Smooth muscle cell (in vitro differentiated cells): ENCODE data around the gene CACNA1C. TPM values are rescaled to one million over a fixed set of nuclear protein-coding genes. Genes with fewer than 3 reads are reported as not detected.

Source experiments
- DNase-seq: peaks from one replicate; lab custom pipeline; 2025; ENCODE audit not compliant: unreplicated experiment; lab: John Stamatoyannopoulos, UW
- H2AFZ ChIP-seq: fragments of 200-600 bp; sonication (generic); 2 replicates; pipeline ENCODE4 v1.6.0; 2016; ENCODE audit warnings: antibody characterized with exemption, low read depth, mild to moderate bottlenecking
- H3F3A ChIP-seq: fragments of 200-600 bp; sonication (generic); 2 replicates; pipeline ENCODE4 v1.6.0; 2017; ENCODE audit warnings: antibody characterized with exemption, low read depth
- H3K27ac ChIP-seq: fragments of 200-600 bp; sonication (generic); 2 replicates; pipeline ENCODE4 v1.5.1; 2016; ENCODE audit warnings: low read depth, mild to moderate bottlenecking
- H3K27me3 ChIP-seq: fragments of 200-600 bp; sonication (generic); 2 replicates; pipeline ENCODE4 v1.6.1; 2016; ENCODE audit warnings: low read depth, mild to moderate bottlenecking
- H3K36me3 ChIP-seq: fragments of 200-600 bp; sonication (generic); 2 replicates; pipeline ENCODE4 v1.5.1; 2016; ENCODE audit warnings: low read depth
- H3K4me1 ChIP-seq: fragments of 200-600 bp; sonication (generic); 2 replicates; pipeline ENCODE4 v1.5.1; 2016; ENCODE audit warnings: low read depth
- H3K4me2 ChIP-seq: fragments of 200-600 bp; sonication (generic); 2 replicates; pipeline ENCODE4 v1.6.0; 2016; ENCODE audit warnings: mild to moderate bottlenecking
- H3K4me3 ChIP-seq: fragments of 200-600 bp; sonication (generic); 2 replicates; pipeline ENCODE4 v1.5.1; 2016; ENCODE audit warnings: mild to moderate bottlenecking
- H3K79me2 ChIP-seq: fragments of 200-600 bp; sonication (generic); 2 replicates; pipeline ENCODE4 v1.6.0; 2016; ENCODE audit warnings: low read depth, mild to moderate bottlenecking
- H3K9ac ChIP-seq: fragments of 200-600 bp; sonication (generic); 2 replicates; pipeline ENCODE4 v1.6.0; 2016; ENCODE audit warnings: low read depth
- H3K9me3 ChIP-seq: fragments of 200-600 bp; sonication (generic); replicated peaks from 2 replicates; pipeline ENCODE4 v1.5.1; 2016; ENCODE audit warnings: low read depth
- H4K20me1 ChIP-seq: fragments of 200-600 bp; sonication (generic); 2 replicates; pipeline ENCODE4 v1.6.0; 2016; ENCODE audit warnings: low read depth
- WGBS: methylation state at CpG from one replicate; pipeline ENCODE4 v1.1.7; 2016; ENCODE audit warnings: low lambda C conversion rate; 5-methylcytosine and 5-hydroxymethylcytosine counted together
- polyA plus RNA-seq: library from polyadenylated mRNA; unstranded; fragments of >200 nt; fragmentation: Nextera tagmentation; extraction: Ambion mirVana; gene quantifications from 2 replicates; pipeline ENCODE4 v1.2.1, GENCODE V29; 2016
- total RNA-seq: library from RNA; depleted of rRNA; stranded (reverse); fragments of >200 nt; gene quantifications from 2 replicates; pipeline ENCODE4 v1.2.3, GENCODE V29; 2014
- TF ChIP-seq, protein P1 (sequence below): fragments of 200-600 bp; sonication (generic); IDR thresholded peaks from 2 replicates; pipeline ENCODE4 v1.5.1; 2017; ENCODE audit warnings: borderline replicate concordance, mild to moderate bottlenecking, antibody characterized with exemption; ENCODE audit not compliant: insufficient read depth, poor library complexity, severe bottlenecking

CACNA1C gene
- total and polyA plus RNA-seq, 2 experiments from 2014 or later = 1.6 to 4.5 TPM

DNA sequence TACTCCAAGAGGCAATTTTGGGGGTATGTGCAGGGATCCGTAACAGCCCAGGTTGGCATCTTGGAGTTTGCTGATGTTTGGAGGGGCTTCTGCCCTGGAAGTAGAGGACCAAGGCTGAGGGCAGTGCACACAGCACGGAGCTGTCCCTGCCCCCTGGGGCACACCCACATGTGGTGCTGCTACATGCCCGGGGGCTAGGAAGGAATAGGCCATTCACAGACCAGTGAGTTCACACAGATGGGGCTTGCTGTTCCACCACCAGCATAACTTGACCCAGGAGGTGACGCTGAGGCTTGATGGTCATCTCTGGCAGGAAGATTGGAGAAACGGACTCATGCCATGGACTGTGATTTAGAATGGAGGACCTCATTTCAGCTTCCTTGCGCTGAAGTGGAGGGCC lies 510.9 kb downstream of the CACNA1C start:
- Histone ChIP-seq H3K9ac (no peak overlapping the region), H3K9me3 (no peaks in the 10 kb centered on the region), H3K4me1 (no peaks in the 10 kb centered on the region), H3K36me3 (no peaks in the 10 kb centered on the region), H4K20me1 (no peaks in the 10 kb centered on the region), H3K27ac (no peak overlapping the region), H2AFZ (no peak overlapping the region), H3K27me3 (no peaks in the 10 kb centered on the region), H3K79me2 (no peaks in the 10 kb centered on the region), H3K4me3 (no peak overlapping the region), H3F3A (no peaks in the 10 kb centered on the region), H3K4me2 (no peak overlapping the region)
- 94% methylated on average over 6 of the region's 6 CpGs for WGBS
- no peak for DNase-seq
- TF ChIP-seq, protein P1, sequence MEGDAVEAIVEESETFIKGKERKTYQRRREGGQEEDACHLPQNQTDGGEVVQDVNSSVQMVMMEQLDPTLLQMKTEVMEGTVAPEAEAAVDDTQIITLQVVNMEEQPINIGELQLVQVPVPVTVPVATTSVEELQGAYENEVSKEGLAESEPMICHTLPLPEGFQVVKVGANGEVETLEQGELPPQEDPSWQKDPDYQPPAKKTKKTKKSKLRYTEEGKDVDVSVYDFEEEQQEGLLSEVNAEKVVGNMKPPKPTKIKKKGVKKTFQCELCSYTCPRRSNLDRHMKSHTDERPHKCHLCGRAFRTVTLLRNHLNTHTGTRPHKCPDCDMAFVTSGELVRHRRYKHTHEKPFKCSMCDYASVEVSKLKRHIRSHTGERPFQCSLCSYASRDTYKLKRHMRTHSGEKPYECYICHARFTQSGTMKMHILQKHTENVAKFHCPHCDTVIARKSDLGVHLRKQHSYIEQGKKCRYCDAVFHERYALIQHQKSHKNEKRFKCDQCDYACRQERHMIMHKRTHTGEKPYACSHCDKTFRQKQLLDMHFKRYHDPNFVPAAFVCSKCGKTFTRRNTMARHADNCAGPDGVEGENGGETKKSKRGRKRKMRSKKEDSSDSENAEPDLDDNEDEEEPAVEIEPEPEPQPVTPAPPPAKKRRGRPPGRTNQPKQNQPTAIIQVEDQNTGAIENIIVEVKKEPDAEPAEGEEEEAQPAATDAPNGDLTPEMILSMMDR = no peak

- WGBS = 95% methylated on average over 12 of the region's 12 CpGs
Measured at GRCh38 chr12:2566161-2566560, 513.4 kb downstream of the CACNA1C start.

GRCh38 chr12:2567711-2568110 lies 514.9 kb downstream of the CACNA1C start:
- no peaks in the 10 kb centered on the region for H3K79me2 ChIP-seq
- no peak overlapping the region for H3K9ac ChIP-seq
- H3K4me3 ChIP-seq = no peak overlapping the region
- WGBS = 98% methylated on average over 4 of the region's 4 CpGs
- no peak overlapping the region for H2AFZ ChIP-seq
- H3K27me3 ChIP-seq = no peaks in the 10 kb centered on the region
- no peaks in the 10 kb centered on the region for H3F3A ChIP-seq
- TF ChIP-seq, protein P1 = no peak
- no peak for DNase-seq
- no peaks in the 10 kb centered on the region for H3K4me1 ChIP-seq
- H3K9me3 ChIP-seq = no peaks in the 10 kb centered on the region
- no peak overlapping the region for H3K27ac ChIP-seq
- no peak overlapping the region for H3K4me2 ChIP-seq
- no peaks in the 10 kb centered on the region for H3K36me3 ChIP-seq
- H4K20me1 ChIP-seq = no peaks in the 10 kb centered on the region

More at GRCh38 chr12:2566161-2566560, 513.4 kb downstream of the CACNA1C start:
- Histone ChIP-seq H3K79me2 (no peaks in the 10 kb centered on the region), H4K20me1 (no peaks in the 10 kb centered on the region), H3K4me3 (no peak overlapping the region), H3K27ac (no peak overlapping the region), H3K4me1 (no peaks in the 10 kb centered on the region), H3K27me3 (no peaks in the 10 kb centered on the region), H3K9me3 (no peaks in the 10 kb centered on the region), H3K4me2 (no peak overlapping the region), H2AFZ (no peak overlapping the region), H3K9ac (no peak overlapping the region), H3F3A (no peaks in the 10 kb centered on the region), H3K36me3 (no peaks in the 10 kb centered on the region)
- TF ChIP-seq, protein P1 = no peak
- DNase-seq = no peak

GRCh38 chr12:2570562-2570961 lies 517.8 kb downstream of the CACNA1C start:
- H3F3A ChIP-seq = no peaks in the 10 kb centered on the region
- no peak for DNase-seq
- H3K4me1 ChIP-seq = no peaks in the 10 kb centered on the region
- H3K9me3 ChIP-seq = no peaks in the 10 kb centered on the region
- no peak overlapping the region for H3K4me3 ChIP-seq
- no peaks in the 10 kb centered on the region for H4K20me1 ChIP-seq
- no peak overlapping the region for H2AFZ ChIP-seq
- H3K4me2 ChIP-seq = no peak overlapping the region
- H3K36me3 ChIP-seq = no peaks in the 10 kb centered on the region
- no peak overlapping the region for H3K9ac ChIP-seq
- no peaks in the 10 kb centered on the region for H3K27me3 ChIP-seq
- TF ChIP-seq, protein P1 = no peak
- no peak overlapping the region for H3K27ac ChIP-seq
- 97% methylated on average over 7 of the region's 7 CpGs for WGBS
- H3K79me2 ChIP-seq = no peaks in the 10 kb centered on the region
